ENCODE measurements around the gene KIAA1549. TPM values are rescaled to one million over a fixed set of nuclear protein-coding genes. Genes with fewer than 3 reads are reported as not detected.
A peak's percentile ranks its signal among the peaks of the same experiment; 100 is the strongest.

KIAA1549 gene
- polyA plus RNA-seq, 1 donor (not counting 4 experiments of a cell fraction or from before 2014, with no cell fraction given) = 1.1 TPM

- Histone ChIP-seq H3K9me3 (ENCODE audit: control insufficient read depth, low read depth, low read length) (no peaks in the 10 kb centered on the region), H4K20me1 (ENCODE audit: control insufficient read depth, extremely low read depth, insufficient read depth, low read length) (no peaks in the 10 kb centered on the region), H3K27ac (ENCODE audit: control insufficient read depth, insufficient read depth, low read length) (no peak overlapping the region), H3K36me3 (ENCODE audit: control insufficient read depth in 2 of 2, extremely low read depth in 1 of 2, insufficient read depth in 2 of 2, low read length in 2 of 2) (peaks cover 2% of the 10 kb centered on the region in 2 experiments), H3K9me1 (ENCODE audit: control insufficient read depth, extremely low read depth, insufficient read depth, low read length) (no peaks in the 10 kb centered on the region), H3K4me3 (ENCODE audit: control insufficient read depth in 2 of 3, extremely low read depth in 1 of 3, insufficient read depth in 2 of 3, low read depth in 1 of 3, low read length in 3 of 3) (no peak overlapping the region), H3K79me2 (ENCODE audit: control insufficient read depth, insufficient read depth, low read length) (no peaks in the 10 kb centered on the region), H3K27me3 (ENCODE audit: control insufficient read depth, extremely low read depth, insufficient read depth, low read length) (no peaks in the 10 kb centered on the region), H3K4me1 (ENCODE audit: control insufficient read depth, extremely low read depth, insufficient read depth, low read length) (peaks cover 8% of the 10 kb centered on the region), H2AFZ (ENCODE audit: control insufficient read depth, low read length) (no peak overlapping the region), H3K9ac (ENCODE audit: control insufficient read depth, extremely low read depth, insufficient read depth, low read length) (no peak overlapping the region), H3K4me2 (ENCODE audit: control insufficient read depth, extremely low read depth, insufficient read depth, low read depth, low read length) (no peak overlapping the region)
- peak; percentile 77 for DNase-seq (ENCODE audit: low read depth, low spot score)
- dilution Hi-C loops (cut with MboI; ENCODE audit: extremely low pct_ligation_motif_present, low sequenced_read_pairs) = no loop called here
- TF ChIP-seq CTCF (optimal IDR thresholded peaks at IDR 0.05 in 1 of 3, IDR thresholded peaks at IDR 0.05 in 1 of 3, conservative IDR thresholded peaks at IDR 0.05 in 1 of 3; ENCODE audit: extremely low read depth in 1 of 3, insufficient read depth in 2 of 3, low read length in 3 of 3) (no peak), EZH2 (IDR thresholded peaks at IDR 0.05; ENCODE audit: low read length) (no peak)
- peak; percentile 60 for FAIRE-seq
Measured at GRCh38 chr7:138864667-138865066, 116.5 kb downstream of the KIAA1549 start.

GRCh38 chr7:138863931-138864330, 117.3 kb downstream of the KIAA1549 start:
- dilution Hi-C loops (cut with MboI; ENCODE audit: extremely low pct_ligation_motif_present, low sequenced_read_pairs) = no loop called here
- no peaks in the 10 kb centered on the region for H3K79me2 ChIP-seq (ENCODE audit: control insufficient read depth, insufficient read depth, low read length)
- no peak for FAIRE-seq

More at GRCh38 chr7:138863931-138864330, 117.3 kb downstream of the KIAA1549 start:
- H3K27me3 ChIP-seq (ENCODE audit: control insufficient read depth, extremely low read depth, insufficient read depth, low read length) = no peaks in the 10 kb centered on the region
- H2AFZ ChIP-seq (ENCODE audit: control insufficient read depth, low read length) = no peak overlapping the region
- TF ChIP-seq CTCF (optimal IDR thresholded peaks at IDR 0.05 in 1 of 3, IDR thresholded peaks at IDR 0.05 in 1 of 3, conservative IDR thresholded peaks at IDR 0.05 in 1 of 3; ENCODE audit: extremely low read depth in 1 of 3, insufficient read depth in 2 of 3, low read length in 3 of 3) (no peak), EZH2 (IDR thresholded peaks at IDR 0.05; ENCODE audit: low read length) (no peak)
- no peak for DNase-seq (ENCODE audit: low read depth, low spot score)
- H3K4me1 ChIP-seq (ENCODE audit: control insufficient read depth, extremely low read depth, insufficient read depth, low read length) = peaks cover 8% of the 10 kb centered on the region
- H3K36me3 ChIP-seq (ENCODE audit: control insufficient read depth in 2 of 2, extremely low read depth in 1 of 2, insufficient read depth in 2 of 2, low read length in 2 of 2) = peaks cover 0 to 2% of the 10 kb centered on the region in 2 experiments
- no peak overlapping the region for H3K27ac ChIP-seq (ENCODE audit: control insufficient read depth, insufficient read depth, low read length)
- H3K9ac ChIP-seq (ENCODE audit: control insufficient read depth, extremely low read depth, insufficient read depth, low read length) = no peak overlapping the region
- H4K20me1 ChIP-seq (ENCODE audit: control insufficient read depth, extremely low read depth, insufficient read depth, low read length) = no peaks in the 10 kb centered on the region
- no peaks in the 10 kb centered on the region for H3K9me1 ChIP-seq (ENCODE audit: control insufficient read depth, extremely low read depth, insufficient read depth, low read length)
- no peaks in the 10 kb centered on the region for H3K9me3 ChIP-seq (ENCODE audit: control insufficient read depth, low read depth, low read length)
- no peak overlapping the region for H3K4me3 ChIP-seq (ENCODE audit: control insufficient read depth in 2 of 3, extremely low read depth in 1 of 3, insufficient read depth in 2 of 3, low read depth in 1 of 3, low read length in 3 of 3)
- H3K4me2 ChIP-seq (ENCODE audit: control insufficient read depth, extremely low read depth, insufficient read depth, low read depth, low read length) = no peak overlapping the region

All from keratinocyte (primary cell).